ENCODE measurements around the gene CXXC5.
A peak's percentile ranks its signal among the peaks of the same experiment; 100 is the strongest.

The CXXC5 gene

DNA sequence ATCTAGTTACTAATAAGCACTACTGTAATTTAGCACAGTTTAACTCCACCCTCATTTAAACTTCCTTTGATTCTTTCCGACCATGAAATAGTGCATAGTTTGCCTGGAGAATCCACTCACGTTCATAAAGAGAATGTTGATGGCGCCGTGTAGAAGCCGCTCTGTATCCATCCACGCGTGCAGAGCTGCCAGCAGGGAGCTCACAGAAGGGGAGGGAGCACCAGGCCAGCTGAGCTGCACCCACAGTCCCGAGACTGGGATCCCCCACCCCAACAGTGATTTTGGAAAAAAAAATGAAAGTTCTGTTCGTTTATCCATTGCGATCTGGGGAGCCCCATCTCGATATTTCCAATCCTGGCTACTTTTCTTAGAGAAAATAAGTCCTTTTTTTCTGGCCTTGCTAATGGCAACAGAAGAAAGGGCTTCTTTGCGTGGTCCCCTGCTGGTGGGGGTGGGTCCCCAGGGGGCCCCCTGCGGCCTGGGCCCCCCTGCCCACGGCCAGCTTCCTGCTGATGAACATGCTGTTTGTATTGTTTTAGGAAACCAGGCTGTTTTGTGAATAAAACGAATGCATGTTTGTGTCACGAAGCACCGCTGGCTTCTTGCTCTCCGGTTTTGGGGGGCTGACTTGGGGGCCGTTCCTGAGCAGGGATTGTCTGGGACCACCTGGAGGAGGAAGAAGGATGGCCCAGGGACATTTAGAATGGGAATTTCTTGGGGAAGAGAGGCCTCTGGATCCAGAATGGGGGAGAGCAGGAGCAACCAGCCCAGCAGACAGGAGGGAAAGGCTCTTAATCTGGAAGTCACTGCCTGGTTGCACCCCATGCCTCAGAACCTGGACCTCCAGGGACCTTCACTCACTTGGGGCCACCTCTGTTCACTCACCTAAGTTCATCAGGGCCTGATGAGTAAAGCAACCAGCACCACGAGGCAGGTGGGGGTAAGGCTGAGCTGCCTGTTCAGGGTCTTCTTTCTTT is 35.4 kb downstream of the CXXC5 start:
- no peak for FAIRE-seq

GRCh38 chr5:139684350-139684880 is 36.3 kb downstream of the CXXC5 start:
- FAIRE-seq, result no peak

DNA sequence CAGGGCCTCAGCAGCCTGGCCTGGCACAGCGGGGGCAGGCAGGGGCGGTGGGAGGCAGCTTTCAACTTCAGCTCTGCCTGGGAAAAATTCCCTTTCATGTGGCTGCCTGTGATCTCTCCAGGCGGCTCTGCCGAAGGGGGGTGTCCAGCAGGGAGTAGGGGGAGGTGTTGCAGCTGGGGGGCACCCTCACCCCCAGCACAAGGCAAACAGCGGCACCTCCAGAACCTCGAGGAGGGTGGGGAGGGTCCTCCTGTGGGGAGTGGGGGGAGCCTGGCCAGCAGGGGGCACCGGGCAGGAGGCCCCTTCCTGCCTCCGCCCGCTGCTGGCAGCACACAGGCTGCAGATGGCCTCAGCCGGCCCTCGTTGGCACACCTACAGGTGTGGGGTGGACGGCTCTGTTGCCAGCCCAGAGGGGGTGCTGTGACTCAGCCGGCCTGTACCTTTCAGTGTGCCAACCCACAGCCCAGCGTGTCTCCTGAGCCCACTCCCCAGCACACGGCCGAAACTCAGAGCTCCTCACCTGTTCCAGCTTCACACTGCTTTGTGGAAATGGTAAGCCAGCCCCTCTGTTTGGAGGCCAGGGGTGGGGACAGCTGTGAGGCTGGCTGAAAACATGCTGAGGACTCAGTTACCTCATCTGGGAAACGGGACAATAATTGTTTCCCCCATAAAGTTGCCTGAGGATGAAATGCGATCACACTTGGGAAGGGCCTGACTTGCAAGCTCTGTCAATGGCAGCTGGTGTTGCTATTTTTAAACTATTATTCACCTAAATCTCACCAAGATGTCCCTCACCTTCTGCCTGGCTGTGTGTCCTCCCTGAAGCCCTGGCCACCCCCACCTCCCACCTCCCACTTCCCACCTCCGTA is 37.0 kb downstream of the CXXC5 start:
- no peak for FAIRE-seq

- FAIRE-seq, result no peak
These were observed 37.7 kb downstream of the CXXC5 start for GRCh38 chr5:139685886-139686285.

DNA sequence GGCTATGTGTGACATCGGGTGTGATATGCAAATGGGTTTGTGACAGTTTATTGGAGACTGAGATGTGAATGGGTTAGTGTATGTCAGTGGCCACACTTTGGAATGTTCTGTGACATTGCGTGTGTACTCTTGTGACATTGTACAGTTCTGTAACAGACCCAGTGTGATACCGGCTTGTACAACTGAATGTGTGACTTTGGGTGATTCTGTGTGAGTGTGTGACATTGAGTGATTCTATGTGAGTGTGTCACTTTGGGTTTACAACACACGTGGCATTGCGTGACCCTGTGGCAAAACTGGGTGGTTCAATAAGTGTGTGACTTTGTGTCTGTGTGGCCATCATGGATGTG is 38.2 kb downstream of the CXXC5 start:
- FAIRE-seq, result no peak

- FAIRE-seq, result no peak
These were observed 38.7 kb downstream of the CXXC5 start for GRCh38 chr5:139686706-139687441.

DNA sequence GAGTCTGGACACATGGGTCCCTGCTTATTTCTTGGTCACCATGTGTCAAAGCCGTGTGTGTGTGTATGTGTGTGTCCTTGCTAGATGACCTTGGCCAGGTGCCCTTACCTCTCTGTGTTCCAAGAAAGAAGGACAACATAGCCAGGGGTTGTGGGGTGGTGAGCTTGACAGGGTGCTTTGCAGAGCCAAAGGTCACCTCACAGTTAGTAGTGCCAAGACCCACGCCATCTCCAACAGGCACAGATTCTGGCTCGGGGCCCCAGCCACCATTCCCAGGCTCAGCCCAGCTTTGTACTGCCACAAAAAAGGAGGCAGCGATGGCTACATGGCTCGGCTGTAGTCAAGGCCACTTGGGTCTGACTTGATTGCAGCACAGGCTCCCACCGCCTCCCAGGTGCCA is 39.5 kb downstream of the CXXC5 start:
- no peak for FAIRE-seq

DNA sequence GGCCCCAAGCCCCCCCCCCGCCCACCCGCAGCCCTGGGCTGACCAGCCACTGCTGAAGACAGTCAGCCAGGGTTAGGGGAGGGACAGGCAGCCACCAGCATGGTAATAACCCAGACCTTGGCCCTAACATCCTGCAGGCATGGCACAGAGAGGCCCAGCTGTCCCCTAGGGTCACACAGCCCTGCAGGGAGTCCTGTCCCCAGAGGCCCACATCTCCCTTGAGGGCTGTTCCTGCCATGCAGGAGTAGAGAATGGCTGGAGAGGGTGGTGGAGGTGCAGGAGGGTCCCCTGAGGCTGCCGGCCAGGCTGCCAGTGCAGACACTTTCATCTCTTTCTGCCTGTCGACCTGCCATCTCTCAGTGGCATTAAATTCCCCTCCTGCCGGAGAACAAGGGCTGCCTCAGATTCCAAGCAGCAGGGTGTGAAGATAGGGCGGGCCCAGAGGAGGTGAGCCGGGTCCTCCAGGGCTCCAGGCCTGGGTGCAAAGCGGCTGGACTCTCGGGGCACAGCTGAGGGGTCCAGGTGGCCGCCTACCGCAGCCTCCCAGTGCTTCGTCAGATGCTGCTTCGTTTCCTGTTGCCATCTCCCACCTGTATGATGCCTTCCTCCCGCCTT is 40.0 kb downstream of the CXXC5 start:
- no peak for FAIRE-seq

DNA sequence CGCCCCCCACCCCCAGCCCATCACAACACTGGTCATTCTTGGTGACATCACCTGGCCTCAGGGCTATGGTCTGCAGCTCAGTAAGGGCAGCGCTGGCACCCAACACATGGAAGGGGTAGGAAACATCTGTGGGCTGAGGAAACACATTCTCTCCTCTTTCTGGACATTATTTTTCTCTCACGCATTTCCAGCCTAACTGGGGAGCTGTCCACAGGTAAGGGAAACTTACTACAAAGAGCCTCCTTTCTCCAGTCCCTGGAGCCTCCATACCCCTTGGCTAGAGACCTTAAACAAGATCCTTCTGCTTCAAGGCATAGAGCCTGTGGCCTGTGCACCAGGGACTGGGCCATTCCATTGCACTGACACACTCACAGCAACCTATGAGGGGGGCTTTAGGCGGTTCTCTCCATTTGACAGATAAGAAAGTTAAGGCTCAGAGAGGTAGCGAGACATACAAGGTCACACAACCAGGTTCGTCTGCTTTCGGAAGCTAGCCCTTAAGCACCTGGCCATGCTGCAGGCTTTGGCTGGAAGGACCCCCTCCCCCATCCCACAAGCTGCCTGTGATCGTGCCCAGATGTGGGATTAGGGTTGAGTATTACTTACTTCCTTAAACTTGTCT is 40.7 kb downstream of the CXXC5 start:
- FAIRE-seq, result peak; percentile 11

DNA sequence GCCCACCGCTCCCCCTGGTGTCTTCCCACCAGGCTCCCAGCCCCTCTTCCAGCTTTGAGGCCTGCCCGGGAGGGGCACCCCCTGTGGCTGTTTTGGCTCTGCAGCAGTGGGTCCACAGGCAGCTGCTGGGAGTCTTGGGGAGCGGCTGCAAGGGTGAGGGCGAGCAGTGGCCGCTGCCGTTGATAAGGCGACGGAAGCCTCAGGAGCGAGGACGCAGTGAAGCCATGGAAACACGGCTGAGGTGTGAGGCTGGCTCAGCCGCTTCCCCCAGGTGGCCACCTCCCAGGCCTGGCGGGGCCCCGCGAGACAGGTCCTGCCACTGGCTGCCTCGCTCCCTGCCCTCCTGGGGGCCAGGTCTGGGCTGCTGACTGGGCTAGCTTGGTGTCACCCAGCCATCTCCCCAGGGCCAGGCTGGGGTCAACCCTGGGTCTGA is 41.5 kb downstream of the CXXC5 start:
- no peak for FAIRE-seq

GRCh38 chr5:139690064-139690802 is 42.1 kb downstream of the CXXC5 start:
- FAIRE-seq, result no peak

GRCh38 chr5:139690803-139691629 is 42.9 kb downstream of the CXXC5 start:
- no peak for FAIRE-seq

- no peak for FAIRE-seq
These were observed 44.0 kb downstream of the CXXC5 start for GRCh38 chr5:139692148-139692547.

GRCh38 chr5:139692679-139693308 is 44.6 kb downstream of the CXXC5 start:
- peak; percentile 27 for FAIRE-seq

DNA sequence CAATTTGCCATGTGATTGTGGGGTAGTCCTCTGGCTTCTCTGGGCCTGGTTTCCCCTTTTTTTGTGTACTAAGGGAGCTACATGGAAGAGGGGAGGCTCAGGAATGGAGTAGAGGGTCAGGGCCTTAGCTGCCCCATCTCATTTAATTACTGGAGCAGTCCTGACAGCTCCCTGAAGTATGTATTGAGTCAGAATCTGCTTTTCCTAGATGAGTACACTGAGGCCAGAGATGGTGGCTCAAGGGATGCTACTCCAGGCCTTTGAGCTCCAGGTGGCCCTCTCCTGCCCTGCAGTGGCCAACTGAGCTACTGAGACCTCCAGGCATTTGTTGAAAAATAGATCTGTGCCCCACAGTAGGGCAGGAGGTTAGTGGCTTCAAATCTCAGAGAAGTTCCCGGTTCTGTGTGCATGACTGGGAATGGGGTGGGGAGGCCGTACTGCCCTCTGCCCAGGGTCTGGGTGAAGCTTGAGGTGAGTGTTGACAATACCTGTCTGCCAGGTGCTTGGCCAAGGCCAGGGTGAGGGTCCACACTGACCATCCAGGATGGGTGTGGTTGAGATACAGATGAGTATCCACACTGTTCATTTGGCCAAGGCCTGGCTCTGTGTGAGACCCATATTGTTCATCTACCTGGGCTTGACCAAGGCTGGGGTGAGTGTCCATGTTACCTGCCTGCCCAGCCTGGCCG is 45.7 kb downstream of the CXXC5 start:
- no peak for FAIRE-seq

- no peak for FAIRE-seq
These were observed 46.5 kb downstream of the CXXC5 start for GRCh38 chr5:139694556-139695177.

DNA sequence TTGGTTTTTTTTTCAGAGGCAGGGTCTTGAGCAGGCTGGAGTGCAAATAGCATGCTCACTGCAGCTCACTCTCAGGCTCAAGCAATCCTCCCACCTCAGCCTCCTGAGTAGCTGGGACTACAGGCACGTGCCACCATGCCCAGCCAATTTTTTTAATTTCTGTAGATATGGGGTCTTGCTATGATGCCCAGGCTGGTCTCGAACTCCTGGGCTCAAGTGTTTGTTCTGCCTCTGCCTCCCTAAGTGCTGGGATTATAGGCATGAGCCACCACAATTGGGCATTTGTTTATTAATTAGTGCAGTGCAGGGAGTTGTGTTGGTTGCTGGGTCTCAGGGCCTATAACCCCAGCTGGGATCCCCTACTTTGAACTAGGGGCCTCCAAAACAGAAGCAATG is 47.0 kb downstream of the CXXC5 start:
- FAIRE-seq, result no peak

DNA sequence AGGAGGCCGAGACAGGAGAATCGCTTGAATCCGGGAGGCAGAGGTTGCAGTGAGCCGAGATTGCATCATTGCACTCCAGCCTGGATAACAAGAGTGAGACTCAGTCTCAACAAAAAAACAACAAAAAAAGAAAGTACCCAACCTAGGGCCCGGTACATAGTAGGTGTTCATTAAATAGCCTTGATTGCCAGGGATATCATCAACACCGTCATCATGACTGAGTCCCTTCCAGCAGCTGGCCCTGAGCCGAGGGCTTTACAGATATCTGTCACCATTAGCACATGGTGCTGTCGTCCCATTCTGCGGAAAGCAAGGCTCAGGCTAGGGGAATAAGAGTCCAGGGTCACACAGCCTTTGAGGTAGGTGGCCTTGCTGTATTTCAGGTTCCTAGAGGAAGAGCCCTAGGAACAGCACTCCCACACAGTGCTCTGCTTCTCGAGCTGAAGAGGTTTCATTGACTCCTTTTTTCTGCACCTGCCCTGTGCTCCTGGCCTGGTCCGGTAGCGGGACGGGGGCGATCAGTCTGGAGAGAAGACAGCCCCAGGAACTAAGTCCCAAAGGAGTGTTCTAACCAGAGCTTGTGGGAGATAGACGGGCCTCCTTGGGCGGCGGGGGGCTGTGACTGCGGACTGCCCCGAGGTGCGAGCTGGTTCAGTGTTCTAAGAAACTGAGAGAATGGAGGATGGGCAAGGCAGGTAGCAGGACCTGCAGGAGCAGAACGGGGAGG is 48.2 kb downstream of the CXXC5 start:
- no peak for FAIRE-seq
